NB4 (cell line): ENCODE data around the gene TAF4B.

Experiments
- DNase-seq: peaks from one replicate; pipeline ENCODE4 v3.0.0; 2010; ENCODE audit warnings: low read depth
- H3K4me3 ChIP-seq: one replicate; pipeline ENCODE4 v1.5.1; 2011; ENCODE audit warnings: mild to moderate bottlenecking, low read depth, low read length, moderate library complexity
- CTCF ChIP-seq: IDR thresholded peaks from one replicate; pipeline ENCODE4 v1.5.1; 2012; ENCODE audit warnings: low read depth, low read length
- MYC ChIP-seq: IDR thresholded peaks from 2 replicates; pipeline ENCODE4 v1.6.1; 2011; ENCODE audit warnings: low read depth, low read length
- POLR2A ChIP-seq: IDR thresholded peaks from 2 replicates; pipeline ENCODE4 v1.6.1; 2011; ENCODE audit warnings: mild to moderate bottlenecking; ENCODE audit not compliant: insufficient read length; ENCODE audit errors: extremely low read depth
- TF ChIP-seq, protein P1 (sequence below): IDR thresholded peaks from 2 replicates; pipeline ENCODE4 v1.6.1; 2011; ENCODE audit warnings: low read depth, low read length

The TAF4B gene

DNA sequence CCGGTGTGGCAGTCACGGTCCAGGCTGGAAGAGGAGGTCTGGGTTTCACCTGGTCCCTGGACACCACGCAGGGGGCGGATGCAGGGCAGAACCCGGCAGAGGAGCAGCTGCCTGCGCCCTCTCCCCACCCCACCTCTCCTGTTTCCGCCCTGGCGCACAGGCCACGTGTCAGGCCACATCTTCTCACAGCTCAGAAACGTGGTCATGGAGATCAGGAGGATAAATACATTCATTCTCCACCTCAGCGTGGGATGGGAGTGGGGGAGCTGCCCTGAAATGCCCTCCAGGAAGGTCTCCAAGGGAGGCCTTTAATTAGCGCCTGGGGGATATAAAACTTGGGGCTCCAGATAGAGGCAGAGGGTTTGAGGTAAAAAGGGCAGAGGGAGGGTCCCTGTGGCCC, 180.1 kb downstream of the TAF4B start:
- H3K4me3 ChIP-seq, result no peak overlapping the region
- no peak for DNase-seq
- TF ChIP-seq MYC (no peak), CTCF (no peak), POLR2A (no peak)
- TF ChIP-seq, protein P1, sequence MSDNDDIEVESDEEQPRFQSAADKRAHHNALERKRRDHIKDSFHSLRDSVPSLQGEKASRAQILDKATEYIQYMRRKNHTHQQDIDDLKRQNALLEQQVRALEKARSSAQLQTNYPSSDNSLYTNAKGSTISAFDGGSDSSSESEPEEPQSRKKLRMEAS, result no peak

DNA sequence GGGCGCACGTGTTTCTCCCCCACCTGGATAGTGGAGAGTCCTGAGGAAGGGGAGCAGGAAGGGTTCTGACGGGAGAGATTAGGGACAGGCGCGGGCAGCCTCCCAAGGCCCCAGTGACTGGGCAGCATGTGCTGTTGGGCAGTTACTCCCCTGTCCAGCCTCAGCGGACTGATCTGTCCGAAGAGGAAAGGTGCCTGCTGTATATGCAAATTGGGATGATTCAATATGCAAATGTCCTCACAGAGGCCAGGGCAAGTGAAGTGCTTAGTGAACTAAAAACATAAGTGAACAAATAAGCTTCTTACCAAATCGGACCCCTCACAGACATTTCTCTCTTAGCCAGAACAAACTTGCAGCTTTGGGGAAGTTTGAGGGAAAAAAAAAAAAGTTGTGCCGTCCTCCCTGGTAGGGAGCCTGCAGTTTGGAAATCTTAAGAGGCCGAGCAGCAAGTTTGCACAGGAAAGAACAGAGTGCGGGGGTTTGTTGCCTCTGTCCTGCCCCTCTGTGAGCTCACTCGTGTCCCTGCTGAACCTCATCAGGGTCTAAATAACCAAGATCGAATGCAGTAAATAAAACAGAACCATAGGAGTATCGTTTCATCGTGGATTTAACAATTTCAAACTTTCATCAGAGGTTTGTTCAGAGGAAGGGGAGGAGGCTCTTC, 180.7 kb downstream of the TAF4B start:
- H3K4me3 ChIP-seq, result no peak overlapping the region
- DNase-seq, result no peak
- TF ChIP-seq CTCF (no peak), MYC (no peak), POLR2A (no peak)
- TF ChIP-seq, protein P1, result no peak

DNA sequence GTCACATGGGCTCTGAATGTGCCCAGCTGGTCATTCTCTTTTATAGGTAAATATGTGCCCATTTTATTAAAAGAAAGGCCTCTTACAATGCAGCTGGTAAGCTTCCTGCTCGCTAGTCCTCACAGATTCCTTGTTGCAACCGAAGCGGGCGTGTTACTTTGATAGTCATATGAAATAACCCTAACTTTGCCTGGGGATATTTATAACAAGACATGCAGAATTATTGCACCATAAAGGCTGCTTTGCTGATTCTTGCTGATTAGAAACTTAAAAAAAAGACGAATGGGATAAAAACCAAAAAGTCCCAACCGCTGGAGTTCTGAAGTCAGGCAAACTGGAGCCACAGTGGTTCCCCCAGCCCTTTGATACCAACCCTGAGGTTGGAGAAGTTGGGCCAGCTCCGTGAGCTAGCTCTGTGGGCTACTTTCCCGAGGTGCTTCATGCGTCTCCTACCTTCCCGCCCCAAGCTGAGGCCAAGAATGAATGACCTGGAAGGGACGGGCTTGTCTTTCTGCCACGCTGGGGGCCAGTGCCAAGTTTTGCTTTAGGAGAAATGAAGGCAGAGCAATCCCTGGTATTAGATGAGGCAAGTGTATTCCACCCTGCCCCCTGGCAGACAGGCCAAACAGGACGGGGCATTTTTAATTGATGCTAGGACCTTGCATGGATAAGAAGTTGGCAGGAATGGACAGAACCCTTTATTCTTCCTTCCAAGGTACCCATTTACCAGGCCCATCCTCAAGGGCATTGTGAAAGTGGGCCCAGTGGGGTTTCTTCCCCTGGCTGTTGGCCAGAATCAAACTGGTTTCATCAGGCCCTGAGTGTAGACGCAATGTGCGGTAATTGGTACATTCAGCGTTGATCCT, 181.7 kb downstream of the TAF4B start:
- no peak for TF ChIP-seq POLR2A
- no peak for TF ChIP-seq MYC
- TF ChIP-seq CTCF, result no peak
- TF ChIP-seq, protein P1, result no peak
- DNase-seq, result no peak
- H3K4me3 ChIP-seq, result no peak overlapping the region

DNA sequence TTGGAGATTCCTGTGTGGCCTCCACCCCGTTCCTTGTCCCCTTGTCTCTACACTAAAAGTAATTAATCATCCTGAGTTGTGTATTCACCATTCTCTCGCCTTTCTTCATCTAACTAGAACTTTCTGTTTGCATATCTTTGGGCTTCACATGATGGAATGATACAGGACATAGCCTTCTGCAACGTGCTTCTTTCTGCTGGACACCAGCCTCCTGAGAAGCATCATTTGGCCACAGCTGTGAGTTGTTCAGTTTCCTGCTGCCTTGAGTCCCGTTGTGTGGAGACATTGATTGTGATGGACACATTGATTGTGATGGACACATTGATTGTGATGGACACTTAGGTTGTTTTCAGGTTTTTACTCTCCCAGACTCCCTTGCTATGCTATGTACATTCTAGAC, 182.8 kb downstream of the TAF4B start:
- no peak overlapping the region for H3K4me3 ChIP-seq
- TF ChIP-seq MYC, result no peak
- DNase-seq, result no peak

- TF ChIP-seq MYC (no peak), CTCF (no peak), POLR2A (no peak)
- TF ChIP-seq, protein P1, result no peak
- DNase-seq, result no peak
- H3K4me3 ChIP-seq, result no peak overlapping the region
Observed at GRCh38 chr18:26414901-26415440, 188.7 kb downstream of the TAF4B start.

DNA sequence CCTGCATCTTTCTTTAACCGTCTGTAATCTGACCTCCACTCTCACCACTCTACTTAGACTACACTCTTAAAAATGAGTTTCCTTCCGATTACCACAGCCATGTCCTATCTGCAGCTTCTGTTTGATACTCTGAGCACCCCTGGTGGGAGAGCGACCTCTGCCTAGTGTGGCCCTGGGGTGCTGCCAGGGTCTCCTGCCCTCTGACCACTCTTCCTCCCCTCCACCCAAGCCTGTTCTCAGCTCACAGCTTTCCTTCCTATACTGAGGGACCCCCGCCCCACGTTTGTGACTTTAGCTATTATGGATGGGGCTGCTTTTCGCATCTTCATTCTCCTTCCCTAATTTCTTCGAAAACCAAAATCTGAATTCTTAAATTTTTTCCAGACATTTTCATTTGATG, 189.4 kb downstream of the TAF4B start:
- no peak for DNase-seq
- TF ChIP-seq POLR2A (no peak), MYC (no peak), CTCF (no peak)
- TF ChIP-seq, protein P1, result no peak
- H3K4me3 ChIP-seq, result no peak overlapping the region
